Large intestine (tissue), 3 donors: ENCODE data around the gene MAML3. TPM values are rescaled to one million over a fixed set of nuclear protein-coding genes. Genes with fewer than 3 reads are reported as not detected.

Experiments
- DNase-seq, 2 donors: peaks; one replicate each; pipeline versions ENCODE4 v3.0.0 to v3.0.0-alpha.2; 2013
- H3K27ac ChIP-seq: one replicate; pipeline ENCODE4 v1.5.1; 2013; ENCODE audit warnings: low read length
- H3K27me3 ChIP-seq: 2 replicates; pipeline ENCODE4 v1.6.1; 2013; ENCODE audit warnings: low read length; ENCODE audit not compliant: control insufficient read depth, insufficient read depth
- H3K36me3 ChIP-seq: 2 replicates; pipeline ENCODE4 v1.6.1; 2013; ENCODE audit warnings: low read length; ENCODE audit not compliant: control insufficient read depth, insufficient read depth
- H3K4me1 ChIP-seq: one replicate; pipeline ENCODE4 v1.6.1; 2013; ENCODE audit warnings: low read length; ENCODE audit not compliant: control insufficient read depth, insufficient read depth
- H3K4me3 ChIP-seq: one replicate; pipeline ENCODE4 v1.5.1; 2013; ENCODE audit warnings: low read length
- H3K9me3 ChIP-seq: one replicate; pipeline ENCODE4 v1.6.1; 2013; ENCODE audit warnings: mild to moderate bottlenecking, low read depth, low read length, moderate library complexity; ENCODE audit not compliant: control insufficient read depth
- WGBS: methylation state at CpG from one replicate; pipeline ENCODE4 v1.1.5; 2013; ENCODE audit warnings: low lambda C conversion rate; ENCODE audit not compliant: insufficient coverage; 5-methylcytosine and 5-hydroxymethylcytosine counted together
- polyA plus RNA-seq: library from polyadenylated mRNA; unstranded; fragments of 120-200 nt; gene quantifications from one replicate; pipeline ENCODE4 v1.2.1, GENCODE V29; 2013

The MAML3 gene
- polyA plus RNA-seq, 1 donor: 10.6 TPM

GRCh38 chr4:139672215-139672614 lies 481.8 kb downstream of the MAML3 start:
- WGBS: no CpG with 5 or more reads among the region's 2 CpGs
- no peaks in the 10 kb centered on the region for H3K9me3 ChIP-seq
- no peak overlapping the region for H3K27ac ChIP-seq
- no peak overlapping the region for H3K4me3 ChIP-seq
- DNase-seq: no peak
- H3K27me3 ChIP-seq: no peaks in the 10 kb centered on the region
- H3K36me3 ChIP-seq: peaks cover 21% of the 10 kb centered on the region
- peaks cover 24% of the 10 kb centered on the region for H3K4me1 ChIP-seq

GRCh38 chr4:139670775-139671174 lies 483.2 kb downstream of the MAML3 start:
- H3K4me3 ChIP-seq: no peak overlapping the region
- H3K9me3 ChIP-seq: no peaks in the 10 kb centered on the region
- WGBS: 41% methylated on average over 2 of the region's 3 CpGs
- no peaks in the 10 kb centered on the region for H3K27me3 ChIP-seq
- peak in 1 of 2 donors; percentile 37 for DNase-seq
- H3K27ac ChIP-seq: no peak overlapping the region
- peaks cover 18% of the 10 kb centered on the region for H3K36me3 ChIP-seq
- H3K4me1 ChIP-seq: peaks cover 24% of the 10 kb centered on the region

- H3K4me3 ChIP-seq: no peak overlapping the region
- peak in 1 of 2 donors; percentile 22 for DNase-seq
- H3K36me3 ChIP-seq: peaks cover 9% of the 10 kb centered on the region
- H3K4me1 ChIP-seq: peaks cover 30% of the 10 kb centered on the region
- no peaks in the 10 kb centered on the region for H3K9me3 ChIP-seq
- no peaks in the 10 kb centered on the region for H3K27me3 ChIP-seq
- WGBS: no CpG with 5 or more reads among the region's 6 CpGs
- no peak overlapping the region for H3K27ac ChIP-seq
Observed at GRCh38 chr4:139669890-139670289, 484.1 kb downstream of the MAML3 start.

- no peak for DNase-seq
- H3K4me3 ChIP-seq: no peak overlapping the region
- H3K4me1 ChIP-seq: peaks cover 36% of the 10 kb centered on the region
- no peaks in the 10 kb centered on the region for H3K27me3 ChIP-seq
- H3K36me3 ChIP-seq: peaks cover 8% of the 10 kb centered on the region
- WGBS: no CpG with 5 or more reads among the region's 6 CpGs
- H3K9me3 ChIP-seq: no peaks in the 10 kb centered on the region
- H3K27ac ChIP-seq: peak overlapping the region; percentile 93
Observed at GRCh38 chr4:139669335-139669734, 484.6 kb downstream of the MAML3 start.

- Histone ChIP-seq H3K9me3 (no peaks in the 10 kb centered on the region), H3K4me1 (peaks cover 41% of the 10 kb centered on the region), H3K27me3 (no peaks in the 10 kb centered on the region), H3K27ac (peak overlapping the region; percentile 93), H3K4me3 (no peak overlapping the region), H3K36me3 (peaks cover 5% of the 10 kb centered on the region)
- no peak for DNase-seq
- no CpG with 5 or more reads among the region's 4 CpGs for WGBS
Observed at GRCh38 chr4:139668658-139669201, 485.3 kb downstream of the MAML3 start.

- Histone ChIP-seq H3K9me3 (no peaks in the 10 kb centered on the region), H3K27ac (peak overlapping the region; percentile 93), H3K4me3 (no peak overlapping the region), H3K4me1 (peaks cover 44% of the 10 kb centered on the region), H3K27me3 (no peaks in the 10 kb centered on the region), H3K36me3 (no peaks in the 10 kb centered on the region)
- peak in 1 of 2 donors; percentile 64 for DNase-seq
- WGBS: no CpG with 5 or more reads among the region's 2 CpGs
Observed at GRCh38 chr4:139668036-139668435, 485.9 kb downstream of the MAML3 start.

Other genes with a start within 250 kb of the MAML3 start
- gene SCOC, start 219.5 kb upstream of the MAML3 start, polyA plus RNA-seq: 83.0 TPM